ENCODE data around the gene STK10.
"Not testable (repeated sequence)": the region's sequence is repeated elsewhere in the genome, so short reads cannot be mapped to it uniquely, and the experiment has no call there.

Gene STK10

DNA sequence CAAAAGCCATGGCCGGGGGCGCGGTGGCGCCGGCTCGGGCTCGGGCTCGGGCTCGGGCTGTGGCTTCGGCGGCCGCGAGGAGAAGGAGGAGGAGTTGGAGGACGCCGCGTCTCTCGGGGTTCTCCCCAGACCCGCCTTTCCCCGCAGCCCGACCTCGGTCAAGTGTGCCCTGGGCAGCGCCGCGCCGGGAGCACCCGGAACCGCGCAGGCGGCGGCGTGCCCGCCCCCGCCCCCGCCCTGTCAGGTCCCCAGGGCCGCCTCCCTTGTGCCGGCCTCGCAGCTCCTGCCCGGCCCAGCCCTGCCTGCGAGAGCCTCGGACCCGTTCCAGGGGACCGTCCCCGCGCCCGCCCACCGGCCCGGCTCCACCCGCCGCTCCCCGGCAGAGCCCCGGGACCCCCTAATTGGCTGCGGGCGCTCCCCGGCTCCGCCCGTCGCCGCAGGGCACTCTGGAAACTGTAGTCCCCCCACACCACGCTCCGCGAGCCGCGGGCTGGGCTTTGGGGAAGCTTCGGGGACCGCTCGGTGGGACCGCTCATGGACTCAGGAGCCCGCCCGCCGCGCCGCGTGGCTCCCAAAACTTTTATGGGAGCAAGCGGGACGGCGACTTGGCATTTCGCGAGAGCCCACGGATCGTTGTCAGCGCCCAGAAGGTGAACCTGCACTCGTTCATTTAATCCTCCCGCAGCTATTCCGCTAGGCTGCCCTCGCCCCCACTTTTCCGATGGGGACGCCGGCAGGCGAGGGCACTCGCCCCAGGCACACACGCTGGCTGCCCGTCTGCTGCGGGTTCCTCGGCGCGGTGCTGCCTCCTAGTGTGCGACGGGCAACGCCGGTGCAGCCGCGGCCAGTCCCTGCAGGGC is at the start of gene STK10:
TSS of gene STK10 (minus strand) at position 192 of the 860 bp plus-strand sequence. CDS start at position 10, 182 bp downstream.
- peak; percentile 67 for DNase-seq

DNA sequence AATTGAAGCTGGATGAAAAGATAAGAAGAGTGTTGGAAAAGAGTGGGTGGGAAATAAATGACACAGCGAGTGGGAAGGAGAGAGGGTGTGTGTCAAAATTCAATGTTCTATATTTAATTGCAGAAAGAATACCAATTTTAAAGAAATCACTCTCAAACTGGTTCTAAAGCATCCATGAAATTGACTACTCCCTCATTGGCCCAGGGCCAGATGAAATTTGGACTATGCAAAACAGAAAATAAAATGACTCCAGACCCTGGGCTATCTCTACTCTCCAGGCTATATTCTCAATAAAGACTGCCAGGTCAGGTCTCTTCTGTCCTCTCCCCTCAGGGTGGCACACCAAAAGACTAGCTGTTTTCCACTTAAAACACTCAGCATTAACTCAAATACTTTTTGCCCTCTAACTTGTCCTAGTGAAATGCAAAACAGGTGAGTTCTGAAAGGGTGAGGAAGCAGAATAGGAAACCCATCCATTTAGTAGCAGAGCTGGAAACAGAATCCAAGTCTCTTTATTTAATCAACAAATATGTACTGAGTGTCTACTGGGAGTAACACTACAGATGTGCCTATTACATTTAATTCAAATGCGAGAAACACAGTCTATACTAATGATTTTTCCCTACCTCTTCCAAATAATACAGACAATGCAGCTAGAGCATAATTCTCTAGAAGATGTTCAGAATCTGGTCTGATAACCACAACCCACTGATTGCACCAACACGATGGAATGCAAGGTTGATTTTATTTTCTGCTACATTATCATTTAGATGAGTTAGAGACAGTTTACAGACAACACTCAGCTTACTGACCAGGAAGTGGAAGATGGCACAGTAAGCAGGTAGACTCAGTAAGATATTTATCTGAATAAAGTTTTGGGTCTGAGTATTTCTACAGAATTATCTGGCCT is 48.1 kb upstream of the STK10 start:
- DNase-seq, result no peak

DNA sequence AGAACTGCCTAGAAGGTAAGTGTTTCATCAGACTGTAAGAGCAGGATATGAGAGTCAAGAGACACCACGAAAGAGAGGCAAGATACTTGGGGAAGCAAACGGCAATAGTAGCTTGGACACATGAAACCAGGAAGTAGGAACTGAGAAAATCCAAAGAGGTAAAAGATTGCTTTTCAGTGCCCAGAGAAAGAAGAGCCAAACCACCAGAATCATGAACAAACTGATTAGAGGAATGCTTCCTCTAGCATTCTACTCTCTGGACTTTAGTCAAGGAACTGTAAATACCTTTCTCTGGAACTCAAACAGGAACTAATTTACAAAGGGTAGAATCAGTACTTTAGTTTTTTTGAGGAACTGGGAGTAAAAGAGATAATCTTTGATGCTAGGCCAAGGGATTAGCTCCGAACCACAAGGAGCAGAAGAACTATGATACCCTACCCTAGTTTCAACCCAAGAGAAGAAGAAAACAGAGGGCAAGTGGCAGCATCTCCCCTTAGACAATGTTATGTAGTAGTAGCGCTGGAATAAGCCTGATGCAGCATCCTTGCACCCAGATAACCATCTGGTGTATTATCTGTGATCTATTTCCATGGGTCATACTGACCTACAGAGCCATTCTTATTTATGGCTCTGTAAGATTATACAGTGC is 47.2 kb upstream of the STK10 start:
- DNase-seq, result no peak

DNA sequence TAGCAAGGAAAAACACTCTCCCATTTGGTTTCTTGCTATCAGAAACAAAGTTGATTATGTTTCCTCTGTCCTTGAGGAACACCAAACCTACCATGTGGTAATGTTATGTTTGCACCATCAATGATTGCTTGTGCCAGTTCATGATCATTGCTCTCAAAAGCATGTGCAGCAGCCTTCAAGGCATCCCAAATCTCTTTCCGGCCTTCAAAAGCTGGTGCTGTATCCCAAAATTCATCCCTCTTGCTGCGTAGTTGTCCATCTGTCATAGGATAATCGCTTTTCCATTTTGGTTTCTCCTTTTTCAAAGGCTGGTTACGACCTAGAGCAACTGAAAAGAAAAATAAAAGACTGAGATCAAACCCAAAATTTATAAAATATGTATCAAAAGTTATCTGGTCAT is 46.0 kb upstream of the STK10 start:
- DNase-seq, result no peak

DNA sequence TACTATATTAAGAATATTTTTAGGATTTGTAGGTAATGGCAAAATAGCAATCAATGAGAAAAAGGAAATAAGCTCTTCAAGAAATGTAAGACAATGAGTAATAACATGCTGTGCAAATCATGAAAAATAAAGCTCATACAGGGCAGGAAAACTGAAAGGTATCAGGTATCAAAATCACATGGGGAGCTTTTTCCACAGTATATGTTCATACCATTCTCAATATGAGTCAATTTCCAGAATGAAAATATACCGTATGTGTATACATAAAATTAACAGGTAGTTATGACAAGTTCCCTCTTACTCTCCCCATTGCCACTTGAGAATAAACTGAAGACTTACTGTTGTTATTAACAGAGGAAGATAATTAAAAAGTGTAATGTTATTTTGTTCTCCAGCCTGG is 41.9 kb upstream of the STK10 start:
- DNase-seq, result no peak

DNA sequence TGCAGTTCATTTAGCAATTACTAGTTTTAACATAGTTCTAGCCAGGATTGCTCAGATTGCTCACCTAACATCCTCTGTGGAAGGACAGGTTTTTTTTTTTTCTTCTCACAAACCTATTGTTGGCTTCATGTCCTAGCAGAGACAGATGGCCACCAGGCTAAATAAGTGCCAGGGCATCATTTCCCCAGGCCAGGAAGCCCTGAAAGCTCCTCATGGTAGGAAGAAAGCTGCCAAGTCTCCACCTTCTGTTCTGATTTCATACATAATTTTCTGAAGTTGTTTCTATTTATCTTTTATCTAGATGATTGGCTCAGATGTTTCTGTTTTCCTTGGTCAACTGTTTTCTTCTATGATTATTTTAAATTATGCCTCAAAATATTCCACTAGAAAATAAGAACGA is 37.0 kb upstream of the STK10 start:
- no peak for DNase-seq

DNA sequence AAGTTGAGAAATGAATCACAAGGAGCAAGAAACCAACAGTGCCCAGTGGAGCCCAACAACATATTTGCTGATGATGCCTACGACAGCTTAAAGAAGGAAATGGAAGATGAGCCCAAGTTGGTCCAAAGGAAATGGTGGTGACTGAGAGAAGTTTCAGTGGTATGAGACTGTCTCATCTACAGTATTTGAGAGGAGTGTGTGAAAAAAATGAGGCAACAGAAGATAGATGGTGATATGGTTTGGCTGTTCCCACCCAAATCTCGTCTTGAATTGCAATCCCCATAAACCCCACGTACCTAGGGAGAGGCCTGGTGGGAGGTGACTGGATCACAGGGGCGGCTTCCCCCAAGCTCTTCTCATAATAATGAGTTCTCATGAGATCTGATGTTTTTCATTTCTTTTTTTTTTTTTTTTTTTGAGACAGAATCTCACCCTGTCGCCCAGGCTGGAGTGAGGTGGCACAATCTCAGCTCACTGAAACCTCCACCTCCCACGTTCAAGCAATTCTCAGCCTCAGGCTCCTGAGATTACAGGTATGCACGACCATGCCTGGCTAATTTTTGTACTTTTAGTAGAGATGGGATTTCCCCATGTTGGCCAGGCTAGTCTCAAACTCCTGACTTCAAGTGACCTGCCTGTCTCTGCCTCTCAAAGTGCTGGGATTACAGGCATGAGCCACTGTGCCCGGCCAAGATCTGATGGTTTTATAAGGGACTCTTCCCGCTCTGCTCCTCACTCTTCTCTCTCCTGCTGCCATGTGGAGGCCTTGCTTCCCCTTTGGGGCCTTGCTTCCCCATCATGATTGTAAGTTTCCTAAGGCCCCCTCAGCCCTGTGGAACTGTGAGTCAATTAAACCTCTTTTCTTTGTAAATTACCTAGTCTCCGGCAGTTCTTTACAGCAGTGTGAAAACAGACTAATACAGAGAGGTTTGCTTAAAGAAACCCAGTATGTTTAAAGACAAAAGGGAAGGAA is 36.2 kb upstream of the STK10 start:
- no peak for DNase-seq

DNA sequence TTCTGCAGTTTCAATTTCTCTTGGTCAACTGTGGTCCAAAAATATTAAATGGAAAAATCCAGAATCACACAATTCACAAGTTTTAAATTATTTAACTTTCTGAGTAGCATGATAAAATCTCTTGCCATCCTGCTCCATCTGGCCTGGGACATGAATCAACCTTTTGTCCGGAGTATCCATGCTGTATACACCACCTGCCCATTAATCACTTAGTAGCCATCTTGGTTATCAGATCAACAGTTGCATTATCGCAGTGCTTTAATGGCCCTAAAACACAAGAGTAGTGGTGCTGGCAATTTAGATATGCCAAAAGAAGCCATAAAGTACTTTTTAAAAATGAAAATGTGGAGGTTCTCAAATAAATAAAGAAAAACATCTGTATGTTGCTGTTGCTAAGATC is 31.3 kb upstream of the STK10 start:
- no peak for DNase-seq

DNA sequence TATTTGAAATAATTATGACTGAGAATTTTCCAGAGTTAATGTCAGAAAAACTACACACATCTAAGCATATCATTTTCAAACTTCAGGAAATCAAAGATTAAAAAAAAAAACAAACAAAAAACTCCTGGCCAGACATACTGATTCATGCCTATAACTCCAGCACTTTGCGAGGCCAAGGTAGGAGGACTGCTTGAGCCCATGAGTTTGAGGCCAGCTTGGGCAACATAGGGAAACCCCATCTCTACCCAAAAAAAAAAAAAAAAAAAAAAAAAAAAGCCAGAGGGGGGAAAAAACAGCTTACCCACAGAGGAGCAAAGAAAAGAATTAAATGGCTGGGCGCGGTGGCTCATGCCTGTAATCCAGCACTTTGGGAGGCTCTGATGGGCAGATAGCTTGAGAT is 28.3 kb upstream of the STK10 start:
- no peak for DNase-seq

DNA sequence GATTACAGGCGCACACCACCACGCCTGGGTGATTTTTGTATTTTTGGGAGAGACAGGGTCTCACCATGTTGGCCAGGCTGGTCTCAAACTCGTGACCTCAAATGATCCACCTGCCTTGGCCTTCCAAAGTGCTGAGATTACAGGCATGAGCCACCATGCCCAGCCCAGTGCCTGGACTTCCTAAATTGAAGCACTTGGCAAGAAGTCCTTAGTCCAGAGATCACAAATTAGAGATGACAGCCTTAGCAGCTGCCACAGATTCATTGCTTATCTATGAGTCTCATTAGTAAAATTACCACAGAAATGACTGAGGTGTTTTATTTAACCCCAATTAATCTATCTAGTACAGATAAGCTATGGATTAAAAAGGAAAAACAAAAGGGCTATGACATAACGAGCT is 25.1 kb upstream of the STK10 start:
- no peak for DNase-seq

DNA sequence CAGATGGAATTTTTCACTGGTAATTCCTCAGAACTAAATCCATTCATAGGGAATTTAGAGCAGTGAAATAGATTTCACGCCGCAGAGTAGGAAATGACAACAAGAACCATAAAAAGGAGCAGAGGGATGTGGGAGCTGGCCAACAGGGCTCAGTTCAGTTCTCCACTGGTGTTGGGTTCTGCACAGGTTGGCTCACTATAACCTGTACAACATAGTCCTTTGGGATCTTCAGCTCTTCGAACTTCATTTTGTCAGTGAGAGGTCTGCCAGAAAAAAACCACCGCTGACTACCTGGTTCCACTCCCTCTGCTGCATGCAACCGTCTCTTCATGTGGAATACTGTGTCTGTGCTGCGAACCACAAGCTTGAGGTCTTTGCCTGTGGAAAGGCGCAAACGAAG is 23.7 kb upstream of the STK10 start:
- DNase-seq, result no peak

DNA sequence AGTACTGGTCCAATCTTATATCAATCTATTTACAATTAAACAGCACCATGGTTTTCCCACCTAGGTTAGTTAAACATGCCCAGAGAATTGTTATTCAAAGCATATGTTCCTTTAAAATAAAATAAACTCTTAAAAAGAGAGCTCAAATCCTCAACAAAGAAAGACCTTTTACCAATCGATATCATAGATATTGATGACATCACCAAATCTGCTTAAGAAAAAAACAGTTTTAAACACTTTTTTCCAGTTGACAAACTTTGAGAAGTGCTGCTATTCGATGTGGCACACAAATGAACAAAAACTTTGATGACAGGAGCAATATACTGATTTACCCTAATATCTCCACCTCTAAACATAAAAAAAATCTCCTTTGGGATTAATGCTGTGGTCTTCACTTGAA is 21.7 kb upstream of the STK10 start:
- no peak for DNase-seq

DNA sequence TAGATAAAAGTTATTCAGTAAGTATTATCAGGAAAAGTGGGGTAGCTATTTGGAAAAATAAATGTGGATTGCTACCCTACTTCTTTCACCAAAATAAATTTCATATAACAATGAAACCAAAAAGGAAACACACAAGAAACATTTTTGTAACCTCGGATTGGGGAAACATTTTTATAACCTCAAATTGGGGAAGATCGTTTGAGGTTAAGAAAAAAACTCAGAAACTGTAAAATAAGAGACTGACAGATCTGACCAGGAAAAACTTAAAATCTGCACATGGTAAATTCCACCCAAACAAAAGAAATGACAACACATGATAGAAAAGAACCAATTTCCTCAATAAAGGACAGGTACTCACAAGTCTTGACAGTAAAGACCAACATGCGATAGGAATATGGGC is 19.5 kb upstream of the STK10 start:
- no peak for DNase-seq

DNA sequence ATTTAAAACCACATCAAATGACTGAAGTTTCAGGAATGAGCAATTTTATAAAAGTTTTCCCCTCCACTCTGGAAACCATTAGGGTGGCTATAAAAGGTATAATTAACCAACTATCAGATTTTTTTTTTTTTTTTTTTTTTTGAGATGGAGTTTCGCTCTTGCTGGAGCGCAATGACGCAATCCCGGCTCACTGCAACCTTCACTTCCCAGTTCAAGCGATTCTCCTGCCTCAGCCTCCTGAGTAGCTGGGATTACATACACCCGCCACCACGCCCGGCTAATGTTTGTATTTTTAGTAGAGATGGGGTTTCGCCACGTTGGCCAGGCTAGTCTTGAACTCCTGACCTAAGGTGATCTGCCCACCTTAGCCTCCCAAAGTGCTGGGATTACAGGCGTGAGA is 18.0 kb upstream of the STK10 start:
- not testable (repeated sequence) for DNase-seq

DNA sequence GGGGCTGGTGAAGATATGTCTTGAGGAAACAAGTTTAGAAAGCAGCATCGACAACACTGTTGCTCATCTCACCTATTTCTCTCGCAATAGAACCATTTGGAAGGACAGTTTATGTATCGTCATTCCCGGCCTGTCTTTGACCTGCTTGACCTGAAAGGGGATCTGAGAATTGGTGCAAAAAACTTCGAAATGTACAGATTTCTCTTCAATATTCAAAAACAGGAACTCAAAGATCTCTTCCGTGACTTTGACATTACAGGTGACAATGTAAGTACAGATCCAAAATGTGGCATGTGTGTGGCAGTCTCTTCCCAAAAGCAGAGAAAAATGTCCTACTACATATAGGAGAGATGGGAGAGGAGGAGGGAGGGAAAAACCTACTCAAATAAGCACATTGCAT is 12.5 kb upstream of the STK10 start:
- DNase-seq, result no peak

DNA sequence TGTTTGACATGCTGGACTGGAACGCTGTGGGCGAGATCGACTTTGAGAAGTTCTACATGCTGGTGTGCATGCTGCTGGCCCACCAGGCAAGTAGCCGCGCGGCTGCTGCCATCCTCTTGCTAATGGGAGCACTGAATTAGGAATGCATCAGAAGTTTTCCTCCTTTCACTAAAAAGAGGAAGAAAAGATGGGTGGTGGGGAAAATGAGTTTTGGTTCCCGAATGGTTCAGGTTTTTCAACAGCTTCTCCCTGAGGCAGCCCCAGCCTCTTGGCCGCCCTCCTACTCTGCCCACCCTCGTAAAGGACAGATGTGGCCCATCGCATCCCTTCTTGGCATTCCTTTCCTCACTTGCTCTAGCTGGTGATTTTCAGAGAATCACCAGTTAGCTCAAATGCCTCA is 11.4 kb upstream of the STK10 start:
- DNase-seq, result no peak

DNA sequence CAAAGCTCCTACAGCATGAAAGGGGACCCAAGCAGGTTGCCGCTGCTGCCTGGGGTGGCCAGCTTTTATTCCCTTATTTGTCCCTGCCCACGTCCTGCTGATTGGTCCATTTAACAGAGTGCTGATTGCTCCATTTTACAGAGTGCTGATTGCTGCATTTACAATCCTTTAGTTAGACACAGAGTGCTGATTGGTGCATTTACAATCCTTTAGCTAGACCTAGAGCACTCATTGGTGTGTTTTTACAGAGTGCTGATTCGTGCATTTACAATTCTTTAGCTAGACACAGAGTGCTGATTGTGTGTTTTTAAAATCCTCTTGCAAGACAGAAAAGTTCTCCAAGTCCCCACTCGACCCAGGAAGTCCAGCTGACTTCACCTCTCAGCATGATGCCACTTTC is 9.8 kb upstream of the STK10 start:
- DNase-seq, result not testable (repeated sequence)

DNA sequence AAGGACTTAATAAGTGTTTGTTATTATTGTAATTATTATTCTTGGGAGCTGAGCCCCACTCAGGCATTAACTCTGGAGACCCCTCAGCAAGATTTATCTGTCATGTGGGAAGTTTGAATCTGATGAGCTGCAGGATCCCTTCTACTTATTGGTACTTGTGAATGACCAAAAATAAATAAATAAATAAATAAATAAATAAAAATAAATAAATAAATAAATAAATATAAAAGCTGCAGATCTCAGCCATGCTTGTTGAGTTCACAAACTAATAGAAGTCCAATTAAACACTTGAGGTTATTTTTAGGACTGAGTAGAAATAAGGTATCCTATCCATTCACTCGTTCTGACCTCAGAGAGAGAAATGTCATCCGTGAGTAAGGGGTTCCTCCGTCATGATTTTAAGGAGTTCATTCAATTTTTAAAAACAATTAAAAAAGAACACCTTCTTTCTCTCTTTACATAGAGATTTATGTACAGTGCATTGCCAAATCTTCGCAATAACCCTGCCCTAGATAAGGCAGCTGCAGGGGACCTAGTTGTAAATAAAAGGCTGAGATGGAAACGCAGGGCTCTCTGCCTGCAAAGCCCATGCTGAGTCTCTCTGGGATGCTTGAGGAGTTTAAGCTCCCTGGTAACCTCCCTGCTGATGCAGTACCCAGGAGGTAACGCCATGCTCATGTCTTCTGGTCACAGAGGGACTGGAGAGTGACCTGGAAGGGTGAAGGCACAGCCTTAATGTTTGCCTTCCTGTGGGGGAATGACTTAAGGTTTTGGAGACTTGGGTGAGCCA is 7.2 kb upstream of the STK10 start:
- no peak for DNase-seq

DNA sequence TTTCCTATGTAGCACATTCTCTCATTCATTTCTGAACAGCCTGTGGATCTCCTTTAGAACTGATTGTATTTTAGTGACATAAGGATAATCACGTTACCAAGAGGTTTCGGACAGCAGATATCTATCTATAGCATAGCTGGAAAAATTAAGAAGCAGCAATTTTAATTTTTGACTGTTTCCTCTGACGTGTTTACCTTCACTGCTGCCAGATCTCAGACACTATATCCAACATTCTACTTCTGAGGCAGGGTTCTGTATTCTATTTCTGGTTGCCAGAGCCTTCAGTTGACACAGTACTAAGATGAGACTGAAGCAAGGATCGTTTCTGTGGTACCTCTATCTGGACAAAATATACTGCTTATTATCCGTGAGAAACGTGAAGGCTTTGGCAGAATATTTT is 5.8 kb upstream of the STK10 start, which contains the start of gene EFCAB9:
TSS of gene EFCAB9 (plus strand) at position 301 of the 400 bp plus-strand sequence. CDS start at position 302, 1 bp downstream.
- DNase-seq, result no peak

DNA sequence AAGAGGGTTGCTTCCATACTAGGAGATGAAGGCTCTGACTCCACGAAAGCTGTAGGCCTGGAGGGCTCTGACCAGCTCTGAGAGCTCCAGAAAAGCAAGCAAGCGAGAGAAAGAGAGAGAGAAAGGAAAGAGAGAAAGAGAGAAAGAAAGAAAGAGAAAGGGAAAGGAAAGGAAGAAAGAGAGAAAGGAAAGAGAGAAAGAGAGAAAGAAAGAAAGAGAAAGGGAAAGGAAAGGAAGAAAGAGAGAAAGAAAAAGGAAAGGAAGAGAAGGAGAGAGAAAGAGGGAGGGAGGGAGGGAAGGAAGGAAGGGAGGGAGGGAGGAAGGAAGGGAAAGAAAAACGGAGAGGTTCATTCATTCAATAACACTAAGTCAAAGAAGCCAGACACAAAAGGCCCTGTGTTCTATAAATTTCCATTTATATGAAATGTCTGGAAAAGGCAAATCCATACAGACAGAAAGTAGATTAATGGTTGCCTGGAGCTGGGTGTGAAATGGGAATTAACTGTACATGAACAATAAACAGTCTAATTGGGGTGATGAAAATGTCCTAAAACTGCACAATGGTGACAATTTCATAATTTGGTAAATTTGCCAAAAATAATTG is 1.8 kb upstream of the STK10 start:
- DNase-seq, result no peak

Measured in NCI-H1092 (cell line).